ENCODE measurements around the gene CARD9. TPM values are rescaled to one million over a fixed set of nuclear protein-coding genes. Genes with fewer than 3 reads are reported as not detected.
A peak's percentile ranks its signal among the peaks of the same experiment; 100 is the strongest.

The CARD9 gene
- total RNA-seq, 5 donors from 2014 or later (not counting 1 experiment from before 2014, with no cell fraction given), result 0.43 to 1.4 (median 0.76) TPM

DNA sequence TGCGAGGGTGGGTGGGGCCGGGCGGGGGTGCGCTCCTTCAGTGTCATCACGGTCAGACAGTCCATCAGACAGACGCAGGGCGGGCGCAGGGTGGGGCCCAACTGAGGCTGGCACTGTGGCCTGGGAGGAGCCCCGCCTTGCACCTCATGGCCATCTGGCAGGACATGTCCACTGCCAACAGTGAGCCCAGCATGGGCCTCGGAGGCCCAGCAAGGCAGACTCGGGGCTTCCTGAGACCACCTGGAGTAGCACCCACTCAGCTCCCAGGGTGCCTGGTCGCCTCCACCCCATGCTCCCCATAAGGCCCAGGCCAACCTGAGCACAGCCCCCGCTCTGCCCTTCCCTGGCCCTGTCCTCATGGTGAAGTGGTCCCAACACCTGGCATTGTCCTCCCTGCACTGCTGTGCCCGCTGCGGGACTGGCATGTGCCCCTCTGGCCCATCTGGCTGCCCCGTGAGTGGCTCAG is 54.7 kb downstream of the CARD9 start:
- POLR2A ChIA-PET, result no interaction called here
- CTCF ChIA-PET, result no interaction called here
- peaks cover 0 to 3% of the 10 kb centered on the region in 2 donors for H3K27me3 Mint-ChIP-seq
- no peaks in the 10 kb centered on the region for H3K36me3 ChIP-seq (ENCODE audit: control insufficient read depth in 2 of 2, extremely low read depth in 1 of 2, insufficient read depth in 1 of 2, low read length in 1 of 2)
- H3K4me3 Mint-ChIP-seq, result no peak overlapping the region
- no peak overlapping the region for H3K4me3 ChIP-seq (ENCODE audit: control insufficient read depth in 1 of 2, extremely low read depth in 1 of 2, low read length in 1 of 2)
- 85% methylated on average over 15 of the region's 16 CpGs for WGBS (ENCODE audit: insufficient coverage)
- H3K9me3 ChIP-seq, result no peaks in the 10 kb centered on the region
- H3K27me3 ChIP-seq (replicated peaks in 1 of 2; ENCODE audit: control insufficient read depth in 2 of 2, extremely low read depth in 1 of 2, insufficient read depth in 2 of 2, low read length in 1 of 2), result peaks cover 0 to 6% of the 10 kb centered on the region in 2 experiments
- DNase-seq (no peak), ATAC-seq (replicated peaks in 1 of 4) (no peak)
- no peak overlapping the region for H3K27ac ChIP-seq (ENCODE audit: low read length)
- H3K36me3 Mint-ChIP-seq, result no peaks in the 10 kb centered on the region
- H3K4me1 ChIP-seq (ENCODE audit: control insufficient read depth in 1 of 2, extremely low read depth in 1 of 2, insufficient read depth in 2 of 2, low read length in 2 of 2), result peaks cover 0 to 31% of the 10 kb centered on the region in 2 experiments
- H3K4me1 Mint-ChIP-seq, result peaks cover 0 to 5% (median 4%) of the 10 kb centered on the region in 3 donors
- peaks cover 0 to 5% (median 4%) of the 10 kb centered on the region in 3 donors for H3K9me3 Mint-ChIP-seq
- no peak overlapping the region for H3K27ac Mint-ChIP-seq

DNA sequence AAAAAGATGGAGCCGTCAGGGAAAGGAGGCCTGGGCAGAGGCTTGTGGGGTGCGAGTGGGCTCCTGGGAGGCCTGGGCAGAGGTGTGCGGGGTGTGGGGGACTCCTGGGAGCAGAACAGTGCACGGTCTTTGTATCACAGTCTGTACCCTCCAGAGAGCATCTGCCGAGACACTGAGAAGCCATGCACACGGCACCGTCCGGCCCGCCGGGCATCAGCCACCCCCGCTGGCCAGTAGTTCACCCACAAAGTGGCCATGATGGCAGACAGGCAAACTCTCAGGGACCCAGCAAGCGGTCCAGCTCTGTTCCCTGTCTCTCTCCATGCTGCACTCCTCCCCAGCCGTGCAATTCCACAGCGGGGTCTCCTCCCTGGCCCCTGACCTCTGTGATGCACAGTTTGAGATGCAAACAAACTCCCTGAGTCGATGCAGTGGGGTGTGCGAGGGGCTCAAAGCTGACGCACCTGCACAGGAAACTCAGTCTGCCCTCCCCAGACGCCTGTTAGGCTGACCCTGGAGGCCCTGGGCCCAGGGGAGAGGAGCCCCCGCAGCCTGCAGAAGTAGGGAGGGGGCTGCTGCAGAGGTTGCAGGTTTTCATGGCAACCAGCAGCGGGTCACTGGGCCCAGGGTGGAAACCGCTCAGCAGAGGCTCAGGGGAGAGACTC is 55.2 kb downstream of the CARD9 start:
- Histone ChIP-seq H3K9me3 (no peaks in the 10 kb centered on the region), H3K27ac (ENCODE audit: low read length) (no peak overlapping the region), H3K27me3 (replicated peaks in 1 of 2; ENCODE audit: control insufficient read depth in 2 of 2, extremely low read depth in 1 of 2, insufficient read depth in 2 of 2, low read length in 1 of 2) (peaks cover 0 to 6% of the 10 kb centered on the region in 2 experiments), H3K4me3 (ENCODE audit: control insufficient read depth in 1 of 2, extremely low read depth in 1 of 2, low read length in 1 of 2) (no peak overlapping the region), H3K4me1 (ENCODE audit: control insufficient read depth in 1 of 2, extremely low read depth in 1 of 2, insufficient read depth in 2 of 2, low read length in 2 of 2) (peaks cover 0 to 28% of the 10 kb centered on the region in 2 experiments), H3K36me3 (ENCODE audit: control insufficient read depth in 2 of 2, extremely low read depth in 1 of 2, insufficient read depth in 1 of 2, low read length in 1 of 2) (no peaks in the 10 kb centered on the region)
- Mint-ChIP-seq H3K4me3 (no peak overlapping the region), H3K9me3 (peaks cover 0 to 5% (median 4%) of the 10 kb centered on the region in 3 donors), H3K27ac (no peak overlapping the region), H3K4me1 (peaks cover 0 to 5% (median 4%) of the 10 kb centered on the region in 3 donors), H3K36me3 (no peaks in the 10 kb centered on the region), H3K27me3 (peaks cover 0 to 3% of the 10 kb centered on the region in 2 donors)
- WGBS (ENCODE audit: insufficient coverage), result 70% methylated on average over 18 of the region's 21 CpGs
- ChIA-PET POLR2A (no interaction called here), CTCF (no interaction called here)
- ATAC-seq (replicated peaks in 1 of 4) (no peak), DNase-seq (no peak)

DNA sequence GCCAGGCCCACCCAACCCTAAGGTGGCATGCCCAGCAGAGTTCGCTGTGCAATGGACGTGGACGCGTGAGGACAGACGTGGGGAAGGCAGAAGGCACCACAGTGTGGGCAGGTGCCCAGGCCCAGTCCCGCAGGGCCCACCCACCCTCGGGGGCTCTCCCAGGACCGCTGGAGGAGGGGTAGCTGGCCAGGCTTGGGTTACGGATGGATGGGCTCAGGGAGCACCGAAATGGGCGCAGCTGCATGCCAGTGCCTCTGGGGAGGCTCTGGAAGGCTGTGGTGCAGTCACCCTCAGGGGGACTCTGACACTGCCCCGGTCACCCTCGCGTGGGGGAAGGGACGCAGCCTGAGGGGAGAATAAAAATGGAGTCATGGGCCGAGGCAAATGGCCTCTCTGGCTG is 55.8 kb downstream of the CARD9 start:
- ChIA-PET POLR2A (no interaction called here), CTCF (no interaction called here)
- DNase-seq (no peak), ATAC-seq (replicated peaks in 1 of 4) (no peak)
- Mint-ChIP-seq H3K36me3 (no peaks in the 10 kb centered on the region), H3K9me3 (peaks cover 0 to 5% (median 4%) of the 10 kb centered on the region in 3 donors), H3K4me3 (no peak overlapping the region), H3K27me3 (peaks cover 0 to 3% of the 10 kb centered on the region in 2 donors), H3K27ac (no peak overlapping the region), H3K4me1 (peaks cover 0 to 5% (median 4%) of the 10 kb centered on the region in 3 donors)
- H3K4me1 ChIP-seq (ENCODE audit: control insufficient read depth in 1 of 2, extremely low read depth in 1 of 2, insufficient read depth in 2 of 2, low read length in 2 of 2), result peaks cover 0 to 26% of the 10 kb centered on the region in 2 experiments
- H3K36me3 ChIP-seq (ENCODE audit: control insufficient read depth in 2 of 2, extremely low read depth in 1 of 2, insufficient read depth in 1 of 2, low read length in 1 of 2), result no peaks in the 10 kb centered on the region
- peaks cover 0 to 3% of the 10 kb centered on the region in 2 experiments for H3K27me3 ChIP-seq (replicated peaks in 1 of 2; ENCODE audit: control insufficient read depth in 2 of 2, extremely low read depth in 1 of 2, insufficient read depth in 2 of 2, low read length in 1 of 2)
- 93% methylated on average over 16 of the region's 16 CpGs for WGBS (ENCODE audit: insufficient coverage)
- no peak overlapping the region for H3K4me3 ChIP-seq (ENCODE audit: control insufficient read depth in 1 of 2, extremely low read depth in 1 of 2, low read length in 1 of 2)
- no peaks in the 10 kb centered on the region for H3K9me3 ChIP-seq
- H3K27ac ChIP-seq (ENCODE audit: low read length), result no peak overlapping the region

DNA sequence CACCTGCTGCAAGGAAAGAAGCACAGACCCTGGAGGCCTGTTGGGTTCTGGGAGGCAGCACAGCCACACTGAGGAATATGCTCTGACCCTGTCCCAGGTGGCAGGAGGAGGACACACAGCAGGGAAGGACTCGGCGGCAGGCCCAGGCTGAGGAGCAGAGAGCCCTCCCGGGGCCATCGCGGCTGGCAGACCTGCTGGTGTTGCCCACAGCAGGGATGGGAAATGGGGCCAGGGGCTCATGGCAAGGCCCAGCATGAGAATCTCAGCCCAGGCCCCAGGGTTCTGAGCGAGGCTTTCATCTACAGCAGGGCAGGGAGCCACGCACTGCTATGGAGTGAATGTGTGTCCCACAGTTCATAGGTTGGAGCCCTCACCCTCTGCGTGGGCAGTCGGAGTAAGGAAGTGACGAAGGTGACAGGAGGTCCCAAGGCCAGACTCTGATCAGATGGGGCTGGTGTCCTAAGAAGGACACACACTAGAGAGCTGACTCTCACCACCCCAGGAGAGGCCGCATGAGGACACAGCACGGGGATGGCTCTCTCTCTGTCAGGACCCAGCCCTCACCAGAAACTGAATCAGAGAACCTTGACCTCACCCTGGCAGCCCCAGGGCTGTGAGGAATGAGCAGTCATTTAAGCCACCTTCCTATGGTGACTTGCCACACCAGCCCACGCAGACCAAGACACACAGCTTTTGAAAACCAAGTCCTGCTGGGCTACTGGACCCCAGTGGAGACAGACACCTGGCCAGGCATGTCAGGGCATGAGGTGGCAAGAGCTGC is 56.4 kb downstream of the CARD9 start:
- POLR2A ChIA-PET, result no interaction called here
- Mint-ChIP-seq H3K36me3 (no peaks in the 10 kb centered on the region), H3K9me3 (peaks cover 0 to 5% (median 4%) of the 10 kb centered on the region in 3 donors), H3K4me3 (no peak overlapping the region), H3K4me1 (peaks cover 0 to 5% (median 4%) of the 10 kb centered on the region in 3 donors), H3K27me3 (peaks cover 0 to 3% of the 10 kb centered on the region in 2 donors), H3K27ac (no peak overlapping the region)
- Histone ChIP-seq H3K4me1 (ENCODE audit: control insufficient read depth in 1 of 2, extremely low read depth in 1 of 2, insufficient read depth in 2 of 2, low read length in 2 of 2) (peaks cover 0 to 26% of the 10 kb centered on the region in 2 experiments), H3K9me3 (no peaks in the 10 kb centered on the region), H3K27ac (ENCODE audit: low read length) (peak overlapping the region; percentile 58), H3K27me3 (replicated peaks in 1 of 2; ENCODE audit: control insufficient read depth in 2 of 2, extremely low read depth in 1 of 2, insufficient read depth in 2 of 2, low read length in 1 of 2) (peaks cover 0 to 3% of the 10 kb centered on the region in 2 experiments), H3K4me3 (ENCODE audit: control insufficient read depth in 1 of 2, extremely low read depth in 1 of 2, low read length in 1 of 2) (no peak overlapping the region), H3K36me3 (ENCODE audit: control insufficient read depth in 2 of 2, extremely low read depth in 1 of 2, insufficient read depth in 1 of 2, low read length in 1 of 2) (no peaks in the 10 kb centered on the region)
- no peak for ATAC-seq (replicated peaks in 1 of 4)
- 95% methylated on average over 13 of the region's 13 CpGs for WGBS (ENCODE audit: insufficient coverage)
- DNase-seq, result no peak
- CTCF ChIA-PET, result no interaction called here

DNA sequence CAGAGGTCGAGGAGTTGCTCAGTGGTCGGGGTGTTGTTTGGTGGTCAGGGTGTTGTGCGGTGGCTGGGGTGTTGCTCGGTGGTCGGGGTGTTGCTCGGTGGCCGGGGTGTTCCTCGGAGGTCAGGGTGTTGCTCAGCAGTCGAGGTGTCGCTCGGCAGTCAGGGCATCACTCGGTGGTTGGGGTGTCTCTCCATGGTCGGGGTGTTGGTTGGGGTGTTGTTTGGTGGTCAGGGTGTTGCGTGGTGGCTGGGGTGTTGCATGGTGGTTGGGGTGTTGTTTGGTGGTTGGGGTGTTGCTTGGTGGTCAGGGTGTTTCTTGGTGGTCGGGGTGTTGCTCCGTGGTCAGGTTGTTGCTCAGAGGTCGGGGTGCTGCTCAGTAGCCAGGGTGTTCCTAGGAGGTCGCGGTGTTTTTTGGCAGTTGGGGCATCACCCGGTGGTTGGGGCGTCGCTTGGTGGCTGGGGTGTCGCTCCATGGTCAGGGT is 57.2 kb downstream of the CARD9 start:
- Histone ChIP-seq H3K9me3 (no peaks in the 10 kb centered on the region), H3K27me3 (replicated peaks in 1 of 2; ENCODE audit: control insufficient read depth in 2 of 2, extremely low read depth in 1 of 2, insufficient read depth in 2 of 2, low read length in 1 of 2) (peaks cover 0 to 11% of the 10 kb centered on the region in 2 experiments), H3K4me1 (ENCODE audit: control insufficient read depth in 1 of 2, extremely low read depth in 1 of 2, insufficient read depth in 2 of 2, low read length in 2 of 2) (peaks cover 0 to 33% of the 10 kb centered on the region in 2 experiments), H3K4me3 (ENCODE audit: control insufficient read depth in 1 of 2, extremely low read depth in 1 of 2, low read length in 1 of 2) (no peak overlapping the region), H3K27ac (ENCODE audit: low read length) (peak overlapping the region; percentile 58), H3K36me3 (ENCODE audit: control insufficient read depth in 2 of 2, extremely low read depth in 1 of 2, insufficient read depth in 1 of 2, low read length in 1 of 2) (no peaks in the 10 kb centered on the region)
- ChIA-PET CTCF (interaction anchor here in 1 of 2 donors (0.7 kb wide), 1 partner anchor 47 kb away, joined by 4 read pairs; no protein-coding TSS in a partner anchor), POLR2A (no interaction called here)
- peak overlapping the region; percentile 6 to 76 for H3K27ac Mint-ChIP-seq
- H3K4me3 Mint-ChIP-seq, result no peak overlapping the region
- DNase-seq (peak in 30 of 35 experiments; percentile 8 to 74 (median 50)), ATAC-seq (replicated peaks in 1 of 4) (peak in 3 of 4 experiments; percentile 22 to 45 (median 34))
- 45% methylated on average over 22 of the region's 23 CpGs for WGBS (ENCODE audit: insufficient coverage)
- H3K27me3 Mint-ChIP-seq, result peaks cover 0 to 3% of the 10 kb centered on the region in 2 donors
- peaks cover 0 to 5% (median 4%) of the 10 kb centered on the region in 3 donors for H3K4me1 Mint-ChIP-seq
- no peaks in the 10 kb centered on the region for H3K36me3 Mint-ChIP-seq
- peaks cover 0 to 5% (median 4%) of the 10 kb centered on the region in 3 donors for H3K9me3 Mint-ChIP-seq

DNA sequence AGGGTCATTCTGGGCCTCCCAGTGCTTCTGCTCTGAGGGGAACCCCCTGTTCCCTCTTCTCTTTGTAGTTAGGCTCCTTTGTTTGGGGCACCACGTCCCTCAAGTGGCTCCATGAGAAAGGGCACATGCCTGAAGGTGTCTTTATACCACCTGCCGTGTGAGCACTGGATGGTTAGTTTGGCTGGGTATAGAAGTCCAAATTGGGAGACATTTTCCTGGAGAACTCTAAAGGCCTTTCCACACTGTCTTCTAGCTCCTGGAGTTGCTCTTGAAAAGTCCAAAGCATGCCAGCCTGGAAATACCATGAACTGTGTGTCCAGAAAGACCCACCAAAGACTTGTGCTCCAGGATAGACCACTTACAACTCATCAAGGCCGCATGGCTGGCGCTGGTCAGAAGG is 58.5 kb downstream of the CARD9 start:
- ChIA-PET CTCF (no interaction called here), POLR2A (no interaction called here)
- Mint-ChIP-seq H3K27ac (peak overlapping the region in 1 of 2 donors; percentile 55), H3K27me3 (peaks cover 0 to 3% of the 10 kb centered on the region in 2 donors), H3K4me1 (peaks cover 0 to 5% (median 4%) of the 10 kb centered on the region in 3 donors), H3K36me3 (no peaks in the 10 kb centered on the region), H3K4me3 (no peak overlapping the region), H3K9me3 (peaks cover 0 to 5% (median 4%) of the 10 kb centered on the region in 3 donors)
- DNase-seq (no peak), ATAC-seq (replicated peaks in 1 of 4) (no peak)
- H3K4me3 ChIP-seq (ENCODE audit: control insufficient read depth in 1 of 2, extremely low read depth in 1 of 2, low read length in 1 of 2), result no peak overlapping the region
- H3K36me3 ChIP-seq (ENCODE audit: control insufficient read depth in 2 of 2, extremely low read depth in 1 of 2, insufficient read depth in 1 of 2, low read length in 1 of 2), result no peaks in the 10 kb centered on the region
- no peak overlapping the region for H3K27ac ChIP-seq (ENCODE audit: low read length)
- H3K27me3 ChIP-seq (replicated peaks in 1 of 2; ENCODE audit: control insufficient read depth in 2 of 2, extremely low read depth in 1 of 2, insufficient read depth in 2 of 2, low read length in 1 of 2), result peaks cover 0 to 24% of the 10 kb centered on the region in 2 experiments
- WGBS (ENCODE audit: insufficient coverage), result 88% methylated on average over 4 of the region's 4 CpGs
- H3K9me3 ChIP-seq, result no peaks in the 10 kb centered on the region
- peaks cover 0 to 38% of the 10 kb centered on the region in 2 experiments for H3K4me1 ChIP-seq (ENCODE audit: control insufficient read depth in 1 of 2, extremely low read depth in 1 of 2, insufficient read depth in 2 of 2, low read length in 2 of 2)
